ENCODE data around the gene HIPK2. TPM values are rescaled to one million over a fixed set of nuclear protein-coding genes. Genes with fewer than 3 reads are reported as not detected.

HIPK2 gene
- total RNA-seq, 1 donor, result 7.3 TPM

DNA sequence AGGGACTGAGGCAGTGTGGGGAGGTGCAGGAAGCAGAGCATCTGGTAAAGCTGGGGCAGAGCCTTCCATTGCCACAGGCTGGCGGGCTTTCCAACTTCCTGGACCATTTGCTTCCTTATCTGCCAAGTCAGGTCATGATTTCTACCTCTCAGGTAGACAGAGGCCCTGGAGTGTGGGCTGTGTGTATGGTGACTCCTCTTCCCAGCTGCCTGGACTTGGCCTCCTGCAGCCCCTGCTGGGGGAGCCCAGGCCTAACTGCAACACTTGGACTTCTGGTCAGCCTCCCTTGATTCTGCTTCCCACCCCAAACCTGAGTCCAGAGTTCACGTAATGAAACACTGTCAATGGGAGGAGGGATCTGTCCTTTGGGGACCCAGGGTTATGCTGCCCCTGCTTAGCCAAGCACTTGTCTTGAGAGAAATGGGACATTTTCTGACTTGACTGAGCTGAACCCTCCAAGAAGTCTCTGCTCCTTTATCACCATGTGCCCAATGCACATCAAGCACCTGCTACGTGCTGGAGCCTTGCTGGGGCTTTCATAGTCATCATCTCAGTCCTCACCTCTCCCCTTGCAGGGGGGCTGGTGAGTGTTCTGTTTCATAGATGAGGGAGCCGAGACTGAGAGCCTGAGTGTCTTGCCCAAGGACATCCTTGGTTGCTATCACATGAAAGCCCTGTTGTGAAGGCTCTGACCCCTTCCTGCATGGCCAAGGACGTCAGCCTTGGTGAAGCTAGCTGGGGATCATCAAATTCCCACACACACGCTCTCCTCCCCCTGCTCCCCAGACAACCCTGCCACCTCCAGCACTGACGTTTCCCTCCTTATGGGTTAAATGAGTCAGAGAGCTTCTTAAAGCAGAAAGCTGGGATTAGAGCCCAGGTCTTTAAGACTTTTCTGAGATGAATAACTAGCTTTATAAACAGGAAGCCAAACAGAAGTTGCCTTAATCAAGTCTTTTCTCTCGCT is 250.9 kb downstream of the HIPK2 start:
- H3K4me3 ChIP-seq (ENCODE audit: low read depth, low read length), result no peak overlapping the region
- DNase-seq (ENCODE audit: low read depth), result peak; percentile 85
- TF ChIP-seq, protein P1, sequence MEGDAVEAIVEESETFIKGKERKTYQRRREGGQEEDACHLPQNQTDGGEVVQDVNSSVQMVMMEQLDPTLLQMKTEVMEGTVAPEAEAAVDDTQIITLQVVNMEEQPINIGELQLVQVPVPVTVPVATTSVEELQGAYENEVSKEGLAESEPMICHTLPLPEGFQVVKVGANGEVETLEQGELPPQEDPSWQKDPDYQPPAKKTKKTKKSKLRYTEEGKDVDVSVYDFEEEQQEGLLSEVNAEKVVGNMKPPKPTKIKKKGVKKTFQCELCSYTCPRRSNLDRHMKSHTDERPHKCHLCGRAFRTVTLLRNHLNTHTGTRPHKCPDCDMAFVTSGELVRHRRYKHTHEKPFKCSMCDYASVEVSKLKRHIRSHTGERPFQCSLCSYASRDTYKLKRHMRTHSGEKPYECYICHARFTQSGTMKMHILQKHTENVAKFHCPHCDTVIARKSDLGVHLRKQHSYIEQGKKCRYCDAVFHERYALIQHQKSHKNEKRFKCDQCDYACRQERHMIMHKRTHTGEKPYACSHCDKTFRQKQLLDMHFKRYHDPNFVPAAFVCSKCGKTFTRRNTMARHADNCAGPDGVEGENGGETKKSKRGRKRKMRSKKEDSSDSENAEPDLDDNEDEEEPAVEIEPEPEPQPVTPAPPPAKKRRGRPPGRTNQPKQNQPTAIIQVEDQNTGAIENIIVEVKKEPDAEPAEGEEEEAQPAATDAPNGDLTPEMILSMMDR (IDR thresholded peaks at IDR 0.05; ENCODE audit: insufficient read depth, low read depth, low read length), result no peak

DNA sequence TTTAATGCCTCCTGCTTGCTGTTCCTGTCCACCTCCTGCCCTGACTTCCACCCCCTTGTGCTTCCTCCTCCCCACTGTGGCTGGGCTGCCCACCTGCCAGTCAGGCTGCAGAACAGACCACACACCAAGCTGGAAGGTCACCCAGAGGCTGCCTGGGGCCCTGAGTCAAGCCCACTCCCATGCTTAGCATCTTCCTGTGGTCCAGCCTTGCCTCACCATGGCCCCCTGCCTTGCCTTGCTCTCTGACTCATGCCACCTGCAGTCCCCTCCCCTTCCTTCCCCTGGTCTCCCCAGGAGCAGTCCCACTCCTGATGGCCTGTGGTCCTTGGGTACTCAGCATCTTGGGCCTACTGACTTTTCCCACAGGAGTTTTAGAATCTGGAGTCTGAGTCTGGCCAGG is 252.0 kb downstream of the HIPK2 start:
- no peak overlapping the region for H3K4me3 ChIP-seq (ENCODE audit: low read depth, low read length)
- TF ChIP-seq, protein P1 (IDR thresholded peaks at IDR 0.05; ENCODE audit: insufficient read depth, low read depth, low read length), result no peak
- no peak for DNase-seq (ENCODE audit: low read depth)

DNA sequence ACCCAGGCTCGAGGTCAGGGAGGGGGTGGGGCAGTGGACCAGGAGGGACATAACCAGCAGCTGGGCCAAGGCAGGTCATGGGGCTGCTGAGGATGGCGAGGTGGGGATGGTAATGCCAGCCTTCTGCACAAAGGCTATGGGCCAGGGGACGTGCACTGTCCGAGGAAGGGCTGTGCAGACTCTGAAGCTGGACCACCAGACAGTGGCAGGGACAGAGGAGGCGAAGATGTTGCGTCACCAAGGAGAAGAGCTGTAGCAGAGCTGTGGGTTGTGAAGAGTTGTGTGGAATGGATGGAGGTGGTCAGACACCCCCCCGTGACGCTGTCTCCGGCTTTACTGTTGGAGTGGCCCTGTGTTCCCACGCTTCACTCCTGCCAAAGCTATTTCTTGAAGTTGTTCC is 252.6 kb downstream of the HIPK2 start:
- DNase-seq (ENCODE audit: low read depth), result no peak
- TF ChIP-seq, protein P1 (IDR thresholded peaks at IDR 0.05; ENCODE audit: insufficient read depth, low read depth, low read length), result no peak
- H3K4me3 ChIP-seq (ENCODE audit: low read depth, low read length), result no peak overlapping the region

DNA sequence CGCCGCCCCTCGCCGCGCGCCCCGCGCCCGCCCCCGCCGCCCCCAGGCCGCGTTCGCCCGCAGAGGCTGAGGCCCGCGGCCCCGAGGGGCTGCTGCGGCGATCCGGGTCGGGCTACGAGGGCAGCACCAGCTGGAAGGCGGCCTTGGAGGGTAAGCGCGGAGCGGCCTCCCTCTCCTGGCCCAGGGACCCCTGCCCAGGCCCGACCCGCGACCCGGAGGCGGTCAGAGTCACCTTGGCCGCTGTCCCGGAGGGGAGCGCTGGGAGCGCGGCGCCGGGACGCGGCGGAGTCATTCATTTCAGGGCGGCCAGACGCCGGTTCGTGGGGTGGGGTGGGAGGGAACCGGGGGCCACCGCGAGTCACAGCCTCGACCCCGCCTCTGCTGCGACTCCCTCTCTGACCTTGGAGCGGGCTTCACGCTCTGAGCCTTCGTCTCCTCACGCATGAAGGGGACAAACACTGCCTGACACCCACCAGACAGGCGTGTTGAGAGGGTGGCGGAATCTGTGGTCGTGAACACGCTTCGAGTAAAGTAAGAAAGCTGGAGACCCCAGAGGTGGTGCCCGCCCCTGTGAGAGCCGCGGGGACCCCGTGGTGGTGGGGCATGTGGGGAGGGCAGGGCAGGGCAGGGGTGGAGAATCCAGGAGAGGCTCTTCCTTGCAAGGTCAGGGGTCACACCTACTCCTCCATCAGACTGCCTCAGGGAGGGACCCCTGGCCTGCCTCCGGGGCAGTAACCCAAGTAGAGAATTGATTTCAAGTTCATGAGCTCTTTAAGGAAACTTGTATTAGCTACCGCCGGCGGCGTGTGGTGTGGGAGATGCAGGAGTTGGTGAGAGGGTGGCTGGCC is 253.6 kb downstream of the HIPK2 start:
- TF ChIP-seq, protein P1 (IDR thresholded peaks at IDR 0.05; ENCODE audit: insufficient read depth, low read depth, low read length), result no peak
- DNase-seq (ENCODE audit: low read depth), result no peak
- H3K4me3 ChIP-seq (ENCODE audit: low read depth, low read length), result no peak overlapping the region

DNA sequence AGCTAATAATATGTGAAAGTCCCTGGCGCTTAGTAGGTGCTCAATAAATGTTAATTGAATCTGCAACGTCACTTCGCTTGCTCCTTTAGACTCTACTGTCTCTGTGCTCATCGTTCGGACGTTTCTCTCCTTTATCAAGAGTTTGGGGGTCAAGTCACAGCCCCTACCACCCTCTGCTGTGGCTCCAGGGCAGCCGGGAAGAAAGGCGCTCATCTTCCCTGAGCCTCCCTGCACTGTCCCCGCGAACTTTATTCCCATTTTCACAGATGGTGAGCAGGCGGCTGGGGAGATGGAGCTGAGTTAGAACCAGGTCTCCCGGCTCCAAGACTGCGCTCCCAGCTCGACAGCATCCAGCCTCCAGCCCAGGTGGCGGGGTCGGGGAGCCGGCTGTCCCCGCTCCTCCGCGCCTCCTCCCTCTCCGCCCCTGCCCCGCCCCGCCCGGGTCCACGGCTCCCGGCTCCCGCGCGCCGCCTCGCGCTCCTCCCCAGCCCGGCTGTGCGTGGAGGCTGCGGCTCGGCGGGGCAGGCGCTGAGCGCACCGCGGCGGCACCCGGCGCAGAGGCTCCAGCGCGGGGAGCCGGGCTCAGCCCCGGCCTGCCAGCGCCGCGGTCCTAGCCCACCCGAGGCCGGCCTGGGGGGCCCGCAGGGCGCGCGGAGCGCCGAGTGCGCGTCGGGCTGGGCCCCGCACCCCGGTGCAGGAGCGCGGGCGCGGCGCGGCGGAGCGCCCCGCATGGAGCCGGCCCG is 254.4 kb downstream of the HIPK2 start, which contains the start of gene CLEC2L:
CLEC2L (plus strand) TSS at position 487 of the 743 bp plus-strand sequence; CDS start at position 730, 243 bp downstream.
- TF ChIP-seq, protein P1 (IDR thresholded peaks at IDR 0.05; ENCODE audit: insufficient read depth, low read depth, low read length), result no peak
- no peak within 1 kb of the TSS for H3K4me3 ChIP-seq (ENCODE audit: low read depth, low read length)

DNA sequence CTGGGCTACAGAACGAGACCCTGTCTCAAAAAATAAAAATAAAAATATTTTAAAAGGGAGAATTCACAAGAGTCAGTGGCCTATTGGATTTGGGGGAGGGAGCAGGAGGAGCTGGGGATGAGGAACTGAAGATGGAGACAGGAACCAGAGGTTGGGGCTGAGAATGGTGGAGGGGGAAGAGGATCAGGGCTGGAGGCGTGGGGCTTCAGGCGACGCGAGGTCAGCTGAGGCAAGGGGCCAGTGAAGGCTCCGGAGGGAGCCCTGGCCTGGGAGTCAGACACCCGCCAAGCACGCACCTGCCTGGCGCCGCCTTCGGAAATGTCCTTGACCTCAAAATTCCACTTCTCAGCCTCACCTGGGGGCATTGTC is 255.0 kb downstream of the HIPK2 start:
- no peak overlapping the region for H3K4me3 ChIP-seq (ENCODE audit: low read depth, low read length)
- DNase-seq (ENCODE audit: low read depth), result no peak
- TF ChIP-seq, protein P1 (IDR thresholded peaks at IDR 0.05; ENCODE audit: insufficient read depth, low read depth, low read length), result no peak

More for the DNA sequence above, 254.4 kb downstream of the HIPK2 start, which contains the start of gene CLEC2L:
- DNase-seq (ENCODE audit: low read depth), result no peak

All from fibroblast of villous mesenchyme (primary cell).